HCT116 (cell line): ENCODE data around the gene MSRB2. TPM values are rescaled to one million over a fixed set of nuclear protein-coding genes. Genes with fewer than 3 reads are reported as not detected.

ENCODE experiments used
- ATAC-seq: fragments of 200-7000 bp; cut with Tn5 transposase; 2 replicates; pipeline ENCODE4 v1.9.1; 2020; ENCODE audit warnings: mild to moderate bottlenecking, moderate library complexity
- Bru-seq: library from RNA; stranded (reverse); fragments of 400-500 nt; gene quantifications from one replicate; lab custom pipeline; 2021; lab: Mats Ljungman, UMichigan
- BruChase-seq, 2 experiments: library from RNA; stranded (reverse); fragments of 400-500 nt; gene quantifications; one replicate each; lab custom pipeline; 2021; lab: Mats Ljungman, UMichigan
- BruUV-seq: library from RNA; stranded (reverse); fragments of 400-500 nt; replicated peaks from 2 replicates; lab custom pipeline; 2021; lab: Mats Ljungman, UMichigan
- CTCF ChIA-PET: fragments of 300-600 bp; sonication (Branson Sonifier 250); formaldehyde crosslinking; loops from one replicate; lab custom pipeline; 2021; ENCODE audit warnings: antibody characterized with exemption; lab: Charles Lee
- POLR2A ChIA-PET: fragments of 300-600, 350-600 bp; sonication (Branson Sonifier 250); formaldehyde crosslinking; loops from one replicate; lab custom pipeline; 2021; ENCODE audit warnings: antibody characterized with exemption; lab: Charles Lee
- RAD21 ChIA-PET, 2 experiments: fragments of 300-600 bp; sonication (Branson Sonifier 250); formaldehyde crosslinking; loops; one replicate each; lab custom pipeline; 2023; ENCODE audit warnings: low total read pairs in 2 of 2; ENCODE audit not compliant: uncharacterized antibody in 2 of 2, unreplicated experiment in 2 of 2, low non-redundant PET in 1 of 2; lab: Charles Lee
- DNase-seq: peaks from one replicate; pipeline ENCODE4 v3.0.0-alpha.2; 2010; ENCODE audit warnings: low read depth, low spot score
- H2AFZ ChIP-seq: fragments of 200-600 bp; shearing (Covaris generic), sonication (generic); 2 replicates; pipeline ENCODE4 v1.6.1; 2017; ENCODE audit warnings: low read depth, mixed run types, mixed read lengths, antibody characterized with exemption, low read length; ENCODE audit not compliant: poor library complexity, severe bottlenecking
- H3K27ac ChIP-seq: 2 replicates; pipeline ENCODE4 v1.5.1; 2012; ENCODE audit warnings: low read depth, low read length
- H3K27me3 ChIP-seq: fragments of 200-600 bp; sonication (generic); 2 replicates; pipeline ENCODE4 v1.6.1; 2016; ENCODE audit warnings: mixed run types, low read length, mixed read lengths; ENCODE audit not compliant: insufficient read depth
- H3K36me3 ChIP-seq, 2 experiments: fragments of 200-500 bp in 1 of 2; fragments of 200-600 bp in 1 of 2; sonication (Bioruptor generic) in 1 of 2; sonication (generic) in 1 of 2; 2 replicates each; pipeline versions ENCODE4 v1.5.1 to v1.6.1; 2014 to 2016; ENCODE audit warnings: low read length in 2 of 2, inconsistent platforms in 1 of 2, mixed read lengths in 1 of 2, mixed run types in 1 of 2; ENCODE audit not compliant: insufficient read depth in 2 of 2, control insufficient read depth in 1 of 2
- H3K4me1 ChIP-seq, 2 experiments: fragments of 200-600 bp in 1 of 2; sonication (generic) in 1 of 2; 2 replicates each; pipeline versions ENCODE4 v1.5.1 to v1.6.1; 2012 to 2017; ENCODE audit warnings: low read length in 2 of 2, inconsistent platforms in 1 of 2, mild to moderate bottlenecking in 1 of 2, mixed read lengths in 1 of 2, mixed run types in 1 of 2, moderate library complexity in 1 of 2; ENCODE audit not compliant: insufficient read depth in 2 of 2, control insufficient read depth in 1 of 2
- H3K4me2 ChIP-seq: fragments of 200-600 bp; sonication (generic); 2 replicates; pipeline ENCODE4 v1.6.1; 2017; ENCODE audit warnings: mixed run types, low read length, mixed read lengths
- H3K4me3 ChIP-seq, 2 experiments: fragments of 200-600 bp in 1 of 2; sonication (generic) in 1 of 2; replicated peaks in 1 of 2; 2 replicates each; pipeline ENCODE4 v1.5.1; 2011 to 2016; ENCODE audit warnings: low read length in 2 of 2, control low read depth in 1 of 2, low read depth in 1 of 2, mild to moderate bottlenecking in 1 of 2, mixed read lengths in 1 of 2, mixed run types in 1 of 2
- H3K79me2 ChIP-seq: fragments of 200-600 bp; sonication (generic); 2 replicates; pipeline ENCODE4 v1.6.1; 2017; ENCODE audit warnings: mild to moderate bottlenecking, mixed run types, low read length, moderate library complexity, mixed read lengths; ENCODE audit not compliant: insufficient read depth
- H3K9ac ChIP-seq: fragments of 200-600 bp; sonication (generic); 2 replicates; pipeline ENCODE4 v1.6.1; 2016; ENCODE audit warnings: low read length, mixed read lengths
- H3K9me2 ChIP-seq: fragments of 200-600 bp; sonication (generic), shearing (Covaris generic); 2 replicates; pipeline ENCODE4 v1.6.1; 2017; ENCODE audit warnings: mixed run types, mild to moderate bottlenecking, moderate library complexity; ENCODE audit not compliant: insufficient read depth
- H3K9me3 ChIP-seq, 2 experiments: fragments of 200-500 bp in 1 of 2; fragments of 200-600 bp in 1 of 2; sonication (Bioruptor generic) in 1 of 2; sonication (generic) in 1 of 2; 2 replicates each; pipeline ENCODE4 v1.6.1; 2014 to 2017; ENCODE audit warnings: low read length in 2 of 2, mixed read lengths in 2 of 2, inconsistent platforms in 1 of 2, low read depth in 1 of 2, mild to moderate bottlenecking in 1 of 2, mixed run types in 1 of 2, moderate library complexity in 1 of 2; ENCODE audit not compliant: control insufficient read depth in 1 of 2, insufficient read depth in 1 of 2
- H4K20me1 ChIP-seq: fragments of 200-600 bp; sonication (generic), shearing (Covaris generic); 2 replicates; pipeline ENCODE4 v1.6.1; 2017; ENCODE audit warnings: mixed run types, mild to moderate bottlenecking, moderate library complexity; ENCODE audit not compliant: insufficient read depth
- CEBPB ChIP-seq: IDR thresholded peaks from 2 replicates; pipeline ENCODE4 v1.6.1; 2012; ENCODE audit warnings: low read depth
- EGR1 ChIP-seq: IDR thresholded peaks from 2 replicates; pipeline ENCODE4 v1.6.1; 2012; ENCODE audit warnings: low read depth
- ELF1 ChIP-seq: IDR thresholded peaks from 2 replicates; pipeline ENCODE4 v1.6.1; 2012; ENCODE audit warnings: low read depth, borderline replicate concordance
- EZH2 ChIP-seq: fragments of 200-600 bp; sonication (generic); IDR thresholded peaks from 2 replicates; pipeline ENCODE4 v1.6.1; 2017; ENCODE audit warnings: antibody characterized with exemption, mixed run types
- EZH2phosphoT487 ChIP-seq: fragments of 200-600 bp; IDR thresholded peaks from 2 replicates; pipeline ENCODE4 v1.6.1; 2018; ENCODE audit warnings: antibody characterized with exemption, borderline replicate concordance
- FOSL1 ChIP-seq: IDR thresholded peaks from 2 replicates; pipeline ENCODE4 v1.6.1; 2012; ENCODE audit warnings: low read depth
- POLR2A ChIP-seq: IDR thresholded peaks from 2 replicates; pipeline ENCODE4 v1.7.0; 2011; ENCODE audit warnings: borderline replicate concordance; ENCODE audit not compliant: insufficient read depth, insufficient read length; ENCODE audit errors: extremely low read depth
- POLR2AphosphoS5 ChIP-seq: IDR thresholded peaks from 2 replicates; pipeline ENCODE4 v1.6.1; 2011; ENCODE audit warnings: mild to moderate bottlenecking, low read depth, low read length, moderate library complexity
- RAD21 ChIP-seq: IDR thresholded peaks from 2 replicates; pipeline ENCODE4 v1.6.1; 2012; ENCODE audit warnings: low read depth, mild to moderate bottlenecking
- SIN3A ChIP-seq: IDR thresholded peaks from 2 replicates; pipeline ENCODE4 v1.6.1; 2012; ENCODE audit warnings: low read depth
- SP1 ChIP-seq: IDR thresholded peaks from 2 replicates; pipeline ENCODE4 v1.6.1; 2012; ENCODE audit warnings: low read depth
- TCF7L2 ChIP-seq: IDR thresholded peaks from 2 replicates; pipeline ENCODE4 v1.7.0; 2011; ENCODE audit warnings: borderline replicate concordance, inconsistent platforms; ENCODE audit not compliant: insufficient read depth, insufficient read length; ENCODE audit errors: extremely low read depth
- YY1 ChIP-seq: IDR thresholded peaks from 2 replicates; pipeline ENCODE4 v1.6.1; 2011; ENCODE audit warnings: low read length, low read depth, moderate library complexity, mild to moderate bottlenecking; ENCODE audit not compliant: insufficient replicate concordance; ENCODE audit errors: extremely low read depth
- ZFX ChIP-seq: fragments of 450-650 bp; IDR thresholded peaks from 2 replicates; pipeline ENCODE4 v1.6.1; 2017
- ZNF274 ChIP-seq: fragments of 200-500 bp; sonication (Bioruptor generic); IDR thresholded peaks from 2 replicates; pipeline ENCODE4 v1.6.1; 2014; ENCODE audit warnings: mild to moderate bottlenecking, low read depth, low read length, inconsistent platforms
- intact Hi-C: fragments of 100-400 bp; cut with micrococcal nuclease; formaldehyde crosslinking; loops from 2 replicates; pipeline ENCODE4 v1.10.0; 2022
- long read RNA-seq: library from polyadenylated mRNA; unstranded; transcript quantifications from one replicate; pipeline ENCODE4 v2.0.0, GENCODE V29; 2021; ENCODE audit not compliant: unreplicated experiment
- polyA plus RNA-seq: library from polyadenylated mRNA; unstranded; fragments of >200 nt; gene quantifications from 2 replicates; pipeline ENCODE4 v1.2.1, GENCODE V29; 2012; ENCODE audit warnings: missing spikeins
- total RNA-seq: library from RNA; stranded (reverse); gene quantifications from one replicate; pipeline ENCODE4 v1.2.1, GENCODE V29; 2021; ENCODE audit not compliant: unreplicated experiment
- TF ChIP-seq, protein P1 (sequence below): IDR thresholded peaks from 2 replicates; pipeline ENCODE4 v1.6.1; 2012
- TF ChIP-seq, protein P2 (sequence below), 3 experiments: fragments of 200-600 bp in 1 of 3; sonication (generic) in 1 of 3; IDR thresholded peaks in 2 of 3; conservative IDR thresholded peaks in 1 of 3; 2 replicates each; pipeline ENCODE4 v1.5.1; 2012 to 2017; ENCODE audit warnings: low read depth in 2 of 3, low read length in 2 of 3, antibody characterized with exemption in 1 of 3, borderline replicate concordance in 1 of 3, control low read depth in 1 of 3, mild to moderate bottlenecking in 1 of 3, mixed read lengths in 1 of 3, mixed run types in 1 of 3, moderate library complexity in 1 of 3; ENCODE audit not compliant: insufficient read depth in 1 of 3

MSRB2 gene
- total RNA-seq (13.6 TPM), Bru-seq, nascent RNA (percentile 60 among the genes with signal in this experiment), BruChase-seq, experiment 1, labeled RNA remaining after a 6-hour chase (percentile 45 among the genes with signal in this experiment), BruChase-seq, experiment 2, labeled RNA remaining after a 2-hour chase (percentile 52 among the genes with signal in this experiment)
- 19.5 and 20.5 TPM in 2 replicates for polyA plus RNA-seq
- long read RNA-seq, transcript MSRB2-201 (5 exons, 1,803 nt) = major isoform, 11 of 17 reads
- long read RNA-seq, partial matches to known transcripts = 4 of 17 reads
- long read RNA-seq, other reads (novel, unspliced or antisense) = 0 of 17 reads

DNA sequence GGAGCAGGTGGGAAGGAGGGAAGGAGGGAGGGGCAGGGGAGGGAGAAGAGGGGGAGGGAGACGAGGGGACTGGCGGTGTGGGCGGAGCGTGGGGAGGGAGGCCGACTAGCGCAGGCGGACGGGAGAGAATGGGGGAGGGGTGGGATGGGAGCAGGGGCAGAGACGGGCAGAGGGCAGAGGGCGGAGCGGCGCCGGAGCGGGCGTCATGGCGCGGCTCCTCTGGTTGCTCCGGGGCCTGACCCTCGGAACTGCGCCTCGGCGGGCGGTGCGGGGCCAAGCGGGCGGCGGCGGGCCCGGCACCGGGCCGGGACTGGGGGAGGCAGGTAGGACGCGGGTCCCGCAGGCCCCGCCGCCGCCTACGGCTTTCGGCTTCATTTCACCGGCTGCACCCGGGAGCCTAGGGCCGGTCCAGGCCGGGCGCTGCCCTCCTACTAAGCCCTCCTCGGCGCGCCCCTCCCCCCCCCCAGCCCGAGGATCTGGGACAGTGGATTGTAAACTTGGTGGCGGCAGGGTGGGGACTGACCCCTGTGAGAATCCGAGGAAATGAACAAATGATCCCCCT is at the start of gene MSRB2:
MSRB2 (plus strand) TSS at position 176 of the 562 bp plus-strand sequence; CDS start at position 206, 30 bp downstream.
- H3K4me2 ChIP-seq = peak within 1 kb of the TSS; percentile 83
- RAD21 ChIA-PET = no interaction called here
- no peaks in the 10 kb centered on the region for H3K27me3 ChIP-seq
- H3K4me3 ChIP-seq = peak within 1 kb of the TSS; percentile 61 to 74
- POLR2A ChIA-PET = no interaction called here
- BruUV-seq = no TSS peak
- H3K4me1 ChIP-seq = peaks cover 16 to 29% of the 10 kb centered on the region in 2 experiments; a peak in 3 of 4 replicates
- no peaks in the 10 kb centered on the region for H3K9me3 ChIP-seq
- no peaks in the 10 kb centered on the region; the same call in 1 of the 2 replicates for H3K79me2 ChIP-seq
- intact Hi-C loops = no loop called here
- ATAC-seq = peak; percentile 89
- no peaks in the 10 kb centered on the region for H4K20me1 ChIP-seq
- H3K9ac ChIP-seq = peak within 1 kb of the TSS; percentile 78
- peak within 1 kb of the TSS; percentile 71 for H3K27ac ChIP-seq
- peak within 1 kb of the TSS; percentile 84 for H2AFZ ChIP-seq
- no peaks in the 10 kb centered on the region for H3K36me3 ChIP-seq
- H3K9me2 ChIP-seq = no peaks in the 10 kb centered on the region
- CTCF ChIA-PET = no interaction called here
- TF ChIP-seq SP1 = peak; percentile 60
- TF ChIP-seq ELF1 = no peak
- TF ChIP-seq ZFX = peak; percentile 89
- TF ChIP-seq EGR1 = peak; percentile 71
- peak; percentile 72 for TF ChIP-seq YY1
- peak; percentile 95 for TF ChIP-seq POLR2AphosphoS5
- no peak for TF ChIP-seq ZNF274
- peak; percentile 74 for TF ChIP-seq POLR2A
- TF ChIP-seq, all 23 proteins: peak for 6
- peak; percentile 89 for DNase-seq

DNA sequence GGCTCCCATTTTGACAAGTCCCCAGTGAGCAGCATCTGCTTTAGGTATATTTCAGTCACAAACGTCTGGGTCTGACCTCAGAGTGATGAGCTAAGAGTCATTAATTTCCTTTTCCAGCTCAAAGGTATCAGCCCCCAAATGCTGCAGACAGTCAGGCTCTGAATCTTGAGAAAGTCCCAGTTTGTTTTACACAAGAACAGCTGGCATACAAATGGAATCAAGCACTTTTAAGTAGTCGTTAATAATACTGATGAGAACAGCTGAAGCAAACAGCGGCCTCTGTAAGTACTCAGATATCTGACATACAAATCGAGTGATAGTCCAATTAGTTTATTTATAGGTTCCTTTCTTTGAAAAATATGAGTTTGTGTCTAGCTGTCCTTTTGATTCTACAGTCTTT is 49.4 kb upstream of the MSRB2 start:
- H3K9ac ChIP-seq = no peak overlapping the region
- ChIA-PET CTCF (no interaction called here), POLR2A (no interaction called here), RAD21 (no interaction called here)
- peaks cover 0 to 9% of the 10 kb centered on the region in 2 experiments; a peak in 2 of 4 replicates for H3K4me1 ChIP-seq
- H3K27ac ChIP-seq = no peak overlapping the region
- no peaks in the 10 kb centered on the region for H3K79me2 ChIP-seq
- DNase-seq (no peak), ATAC-seq (no peak)
- no peak overlapping the region for H3K4me3 ChIP-seq
- H2AFZ ChIP-seq = no peak overlapping the region
- H3K36me3 ChIP-seq = no peaks in the 10 kb centered on the region
- intact Hi-C loops = no loop called here
- no peak overlapping the region for H3K4me2 ChIP-seq
- no peaks in the 10 kb centered on the region for H3K27me3 ChIP-seq
- no peaks in the 10 kb centered on the region for H4K20me1 ChIP-seq
- no peaks in the 10 kb centered on the region for H3K9me2 ChIP-seq
- no TSS peak for BruUV-seq
- H3K9me3 ChIP-seq = no peaks in the 10 kb centered on the region
- TF ChIP-seq EZH2 (no peak), RAD21 (no peak), TCF7L2 (no peak), POLR2AphosphoS5 (no peak), CEBPB (no peak), FOSL1 (no peak), POLR2A (no peak), YY1 (no peak), SIN3A (no peak), EZH2phosphoT487 (no peak)
- TF ChIP-seq, protein P1, sequence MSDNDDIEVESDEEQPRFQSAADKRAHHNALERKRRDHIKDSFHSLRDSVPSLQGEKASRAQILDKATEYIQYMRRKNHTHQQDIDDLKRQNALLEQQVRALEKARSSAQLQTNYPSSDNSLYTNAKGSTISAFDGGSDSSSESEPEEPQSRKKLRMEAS = no peak
- TF ChIP-seq, protein P2, sequence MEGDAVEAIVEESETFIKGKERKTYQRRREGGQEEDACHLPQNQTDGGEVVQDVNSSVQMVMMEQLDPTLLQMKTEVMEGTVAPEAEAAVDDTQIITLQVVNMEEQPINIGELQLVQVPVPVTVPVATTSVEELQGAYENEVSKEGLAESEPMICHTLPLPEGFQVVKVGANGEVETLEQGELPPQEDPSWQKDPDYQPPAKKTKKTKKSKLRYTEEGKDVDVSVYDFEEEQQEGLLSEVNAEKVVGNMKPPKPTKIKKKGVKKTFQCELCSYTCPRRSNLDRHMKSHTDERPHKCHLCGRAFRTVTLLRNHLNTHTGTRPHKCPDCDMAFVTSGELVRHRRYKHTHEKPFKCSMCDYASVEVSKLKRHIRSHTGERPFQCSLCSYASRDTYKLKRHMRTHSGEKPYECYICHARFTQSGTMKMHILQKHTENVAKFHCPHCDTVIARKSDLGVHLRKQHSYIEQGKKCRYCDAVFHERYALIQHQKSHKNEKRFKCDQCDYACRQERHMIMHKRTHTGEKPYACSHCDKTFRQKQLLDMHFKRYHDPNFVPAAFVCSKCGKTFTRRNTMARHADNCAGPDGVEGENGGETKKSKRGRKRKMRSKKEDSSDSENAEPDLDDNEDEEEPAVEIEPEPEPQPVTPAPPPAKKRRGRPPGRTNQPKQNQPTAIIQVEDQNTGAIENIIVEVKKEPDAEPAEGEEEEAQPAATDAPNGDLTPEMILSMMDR (IDR thresholded peaks at IDR 0.05 in 2 of 3, conservative IDR thresholded peaks at IDR 0.05 in 1 of 3; ENCODE audit: borderline replicate concordance in 1 of 3, insufficient read depth in 1 of 3, low read depth in 2 of 3, low read length in 2 of 3) = no peak
